Measurements from ENCODE around the gene MPZL3. TPM values are rescaled to one million over a fixed set of nuclear protein-coding genes. Genes with fewer than 3 reads are reported as not detected.

MPZL3 gene
- total and polyA plus RNA-seq, 2 experiments from 2014 or later: 0.92 to 2.9 TPM

DNA sequence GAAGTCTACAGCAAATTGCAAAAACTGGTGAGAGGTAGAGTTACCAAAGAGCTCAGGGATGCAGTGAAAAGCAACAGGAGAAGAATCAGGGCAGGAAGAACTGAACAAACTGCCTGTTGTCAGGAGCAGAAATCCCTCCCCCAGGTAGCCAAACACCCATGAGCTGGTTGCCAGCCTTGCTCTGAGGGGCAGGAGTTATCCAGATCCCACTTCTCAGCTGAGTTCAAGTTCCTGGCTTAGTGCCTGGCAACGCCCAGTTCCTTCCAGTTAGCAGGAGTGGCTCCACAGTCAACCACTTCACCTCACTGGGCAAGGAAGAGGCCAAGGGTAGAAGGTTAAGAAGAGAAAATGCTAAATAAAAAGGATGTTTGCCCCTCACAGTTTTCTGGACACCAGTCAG is 13.8 kb upstream of the MPZL3 start:
- DNase-seq (ENCODE audit: low spot score) (no peak), ATAC-seq (no peak)
- H3K36me3 Mint-ChIP-seq (ENCODE audit: low read depth): no peaks in the 10 kb centered on the region; the same call in 2 of the 3 replicates
- H2AFZ ChIP-seq: no peak overlapping the region
- H3K27ac ChIP-seq (ENCODE audit: low read depth): no peak overlapping the region
- H4K20me1 ChIP-seq (replicated peaks; ENCODE audit: insufficient read depth): no peaks in the 10 kb centered on the region
- peaks cover 31% of the 10 kb centered on the region for H3K4me1 Mint-ChIP-seq
- no peak overlapping the region for H3K4me2 ChIP-seq
- no peaks in the 10 kb centered on the region for H3F3A ChIP-seq (replicated peaks; ENCODE audit: low read depth)
- peaks cover 30% of the 10 kb centered on the region for H3K27me3 Mint-ChIP-seq (ENCODE audit: insufficient read depth, low read depth, poor library complexity)
- no peaks in the 10 kb centered on the region for H3K79me2 ChIP-seq (replicated peaks; ENCODE audit: insufficient read depth)
- H3K27me3 ChIP-seq (ENCODE audit: insufficient read depth): peaks cover 52% of the 10 kb centered on the region
- no peak overlapping the region for H3K27ac Mint-ChIP-seq
- TF ChIP-seq ZNF114 (CRISPR knock-in tag; IDR thresholded peaks at IDR 0.05) (no peak), POLR2AphosphoS5 (IDR thresholded peaks at IDR 0.05; ENCODE audit: low read depth) (no peak), NANOG (IDR thresholded peaks at IDR 0.05; ENCODE audit: borderline replicate concordance) (no peak), EZH2phosphoT487 (IDR thresholded peaks at IDR 0.05; ENCODE audit: unreplicated experiment) (no peak), EZH2 (IDR thresholded peaks at IDR 0.05; ENCODE audit: low read depth, unreplicated experiment) (no peak), ZNF331 (CRISPR knock-in tag; IDR thresholded peaks at IDR 0.05; ENCODE audit: low read depth) (no peak), CREB1 (CRISPR knock-in tag; IDR thresholded peaks at IDR 0.05; ENCODE audit: low read depth) (no peak), STAT1 (IDR thresholded peaks at IDR 0.05; ENCODE audit: unreplicated experiment) (no peak)
- TF ChIP-seq, protein P1, sequence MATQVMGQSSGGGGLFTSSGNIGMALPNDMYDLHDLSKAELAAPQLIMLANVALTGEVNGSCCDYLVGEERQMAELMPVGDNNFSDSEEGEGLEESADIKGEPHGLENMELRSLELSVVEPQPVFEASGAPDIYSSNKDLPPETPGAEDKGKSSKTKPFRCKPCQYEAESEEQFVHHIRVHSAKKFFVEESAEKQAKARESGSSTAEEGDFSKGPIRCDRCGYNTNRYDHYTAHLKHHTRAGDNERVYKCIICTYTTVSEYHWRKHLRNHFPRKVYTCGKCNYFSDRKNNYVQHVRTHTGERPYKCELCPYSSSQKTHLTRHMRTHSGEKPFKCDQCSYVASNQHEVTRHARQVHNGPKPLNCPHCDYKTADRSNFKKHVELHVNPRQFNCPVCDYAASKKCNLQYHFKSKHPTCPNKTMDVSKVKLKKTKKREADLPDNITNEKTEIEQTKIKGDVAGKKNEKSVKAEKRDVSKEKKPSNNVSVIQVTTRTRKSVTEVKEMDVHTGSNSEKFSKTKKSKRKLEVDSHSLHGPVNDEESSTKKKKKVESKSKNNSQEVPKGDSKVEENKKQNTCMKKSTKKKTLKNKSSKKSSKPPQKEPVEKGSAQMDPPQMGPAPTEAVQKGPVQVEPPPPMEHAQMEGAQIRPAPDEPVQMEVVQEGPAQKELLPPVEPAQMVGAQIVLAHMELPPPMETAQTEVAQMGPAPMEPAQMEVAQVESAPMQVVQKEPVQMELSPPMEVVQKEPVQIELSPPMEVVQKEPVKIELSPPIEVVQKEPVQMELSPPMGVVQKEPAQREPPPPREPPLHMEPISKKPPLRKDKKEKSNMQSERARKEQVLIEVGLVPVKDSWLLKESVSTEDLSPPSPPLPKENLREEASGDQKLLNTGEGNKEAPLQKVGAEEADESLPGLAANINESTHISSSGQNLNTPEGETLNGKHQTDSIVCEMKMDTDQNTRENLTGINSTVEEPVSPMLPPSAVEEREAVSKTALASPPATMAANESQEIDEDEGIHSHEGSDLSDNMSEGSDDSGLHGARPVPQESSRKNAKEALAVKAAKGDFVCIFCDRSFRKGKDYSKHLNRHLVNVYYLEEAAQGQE (IDR thresholded peaks at IDR 0.05; ENCODE audit: unreplicated experiment): no peak
- TF ChIP-seq, protein P2, sequence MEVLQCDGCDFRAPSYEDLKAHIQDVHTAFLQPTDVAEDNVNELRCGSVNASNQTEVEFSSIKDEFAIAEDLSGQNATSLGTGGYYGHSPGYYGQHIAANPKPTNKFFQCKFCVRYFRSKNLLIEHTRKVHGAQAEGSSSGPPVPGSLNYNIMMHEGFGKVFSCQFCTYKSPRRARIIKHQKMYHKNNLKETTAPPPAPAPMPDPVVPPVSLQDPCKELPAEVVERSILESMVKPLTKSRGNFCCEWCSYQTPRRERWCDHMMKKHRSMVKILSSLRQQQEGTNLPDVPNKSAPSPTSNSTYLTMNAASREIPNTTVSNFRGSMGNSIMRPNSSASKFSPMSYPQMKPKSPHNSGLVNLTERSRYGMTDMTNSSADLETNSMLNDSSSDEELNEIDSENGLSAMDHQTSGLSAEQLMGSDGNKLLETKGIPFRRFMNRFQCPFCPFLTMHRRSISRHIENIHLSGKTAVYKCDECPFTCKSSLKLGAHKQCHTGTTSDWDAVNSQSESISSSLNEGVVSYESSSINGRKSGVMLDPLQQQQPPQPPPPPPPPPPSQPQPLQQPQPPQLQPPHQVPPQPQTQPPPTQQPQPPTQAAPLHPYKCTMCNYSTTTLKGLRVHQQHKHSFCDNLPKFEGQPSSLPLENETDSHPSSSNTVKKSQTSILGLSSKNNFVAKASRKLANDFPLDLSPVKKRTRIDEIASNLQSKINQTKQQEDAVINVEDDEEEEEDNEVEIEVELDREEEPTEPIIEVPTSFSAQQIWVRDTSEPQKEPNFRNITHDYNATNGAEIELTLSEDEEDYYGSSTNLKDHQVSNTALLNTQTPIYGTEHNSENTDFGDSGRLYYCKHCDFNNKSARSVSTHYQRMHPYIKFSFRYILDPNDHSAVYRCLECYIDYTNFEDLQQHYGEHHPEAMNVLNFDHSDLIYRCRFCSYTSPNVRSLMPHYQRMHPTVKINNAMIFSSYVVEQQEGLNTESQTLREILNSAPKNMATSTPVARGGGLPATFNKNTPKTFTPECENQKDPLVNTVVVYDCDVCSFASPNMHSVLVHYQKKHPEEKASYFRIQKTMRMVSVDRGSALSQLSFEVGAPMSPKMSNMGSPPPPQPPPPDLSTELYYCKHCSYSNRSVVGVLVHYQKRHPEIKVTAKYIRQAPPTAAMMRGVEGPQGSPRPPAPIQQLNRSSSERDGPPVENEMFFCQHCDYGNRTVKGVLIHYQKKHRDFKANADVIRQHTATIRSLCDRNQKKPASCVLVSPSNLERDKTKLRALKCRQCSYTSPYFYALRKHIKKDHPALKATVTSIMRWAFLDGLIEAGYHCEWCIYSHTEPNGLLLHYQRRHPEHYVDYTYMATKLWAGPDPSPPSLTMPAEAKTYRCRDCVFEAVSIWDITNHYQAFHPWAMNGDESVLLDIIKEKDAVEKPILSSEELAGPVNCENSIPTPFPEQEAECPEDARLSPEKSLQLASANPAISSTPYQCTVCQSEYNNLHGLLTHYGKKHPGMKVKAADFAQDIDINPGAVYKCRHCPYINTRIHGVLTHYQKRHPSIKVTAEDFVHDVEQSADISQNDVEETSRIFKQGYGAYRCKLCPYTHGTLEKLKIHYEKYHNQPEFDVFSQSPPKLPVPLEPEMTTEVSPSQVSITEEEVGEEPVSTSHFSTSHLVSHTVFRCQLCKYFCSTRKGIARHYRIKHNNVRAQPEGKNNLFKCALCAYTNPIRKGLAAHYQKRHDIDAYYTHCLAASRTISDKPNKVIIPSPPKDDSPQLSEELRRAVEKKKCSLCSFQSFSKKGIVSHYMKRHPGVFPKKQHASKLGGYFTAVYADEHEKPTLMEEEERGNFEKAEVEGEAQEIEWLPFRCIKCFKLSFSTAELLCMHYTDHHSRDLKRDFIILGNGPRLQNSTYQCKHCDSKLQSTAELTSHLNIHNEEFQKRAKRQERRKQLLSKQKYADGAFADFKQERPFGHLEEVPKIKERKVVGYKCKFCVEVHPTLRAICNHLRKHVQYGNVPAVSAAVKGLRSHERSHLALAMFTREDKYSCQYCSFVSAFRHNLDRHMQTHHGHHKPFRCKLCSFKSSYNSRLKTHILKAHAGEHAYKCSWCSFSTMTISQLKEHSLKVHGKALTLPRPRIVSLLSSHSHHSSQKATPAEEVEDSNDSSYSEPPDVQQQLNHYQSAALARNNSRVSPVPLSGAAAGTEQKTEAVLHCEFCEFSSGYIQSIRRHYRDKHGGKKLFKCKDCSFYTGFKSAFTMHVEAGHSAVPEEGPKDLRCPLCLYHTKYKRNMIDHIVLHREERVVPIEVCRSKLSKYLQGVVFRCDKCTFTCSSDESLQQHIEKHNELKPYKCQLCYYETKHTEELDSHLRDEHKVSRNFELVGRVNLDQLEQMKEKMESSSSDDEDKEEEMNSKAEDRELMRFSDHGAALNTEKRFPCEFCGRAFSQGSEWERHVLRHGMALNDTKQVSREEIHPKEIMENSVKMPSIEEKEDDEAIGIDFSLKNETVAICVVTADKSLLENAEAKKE (CRISPR knock-in tag; IDR thresholded peaks at IDR 0.05): no peak
- TF ChIP-seq, protein P3, sequence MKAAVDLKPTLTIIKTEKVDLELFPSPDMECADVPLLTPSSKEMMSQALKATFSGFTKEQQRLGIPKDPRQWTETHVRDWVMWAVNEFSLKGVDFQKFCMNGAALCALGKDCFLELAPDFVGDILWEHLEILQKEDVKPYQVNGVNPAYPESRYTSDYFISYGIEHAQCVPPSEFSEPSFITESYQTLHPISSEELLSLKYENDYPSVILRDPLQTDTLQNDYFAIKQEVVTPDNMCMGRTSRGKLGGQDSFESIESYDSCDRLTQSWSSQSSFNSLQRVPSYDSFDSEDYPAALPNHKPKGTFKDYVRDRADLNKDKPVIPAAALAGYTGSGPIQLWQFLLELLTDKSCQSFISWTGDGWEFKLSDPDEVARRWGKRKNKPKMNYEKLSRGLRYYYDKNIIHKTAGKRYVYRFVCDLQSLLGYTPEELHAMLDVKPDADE (IDR thresholded peaks at IDR 0.05): no peak
- H3K4me3 ChIP-seq: no peak overlapping the region
- H3K4me1 ChIP-seq (ENCODE audit: insufficient read depth): peaks cover 25% of the 10 kb centered on the region
- no peaks in the 10 kb centered on the region for H3K36me3 ChIP-seq (ENCODE audit: insufficient read depth)
- H3K4me3 Mint-ChIP-seq: no peak overlapping the region
- no peaks in the 10 kb centered on the region for H3K9me3 Mint-ChIP-seq
- no peaks in the 10 kb centered on the region for H3K9me2 ChIP-seq (ENCODE audit: insufficient read depth)

Measured in GM23338 (cell line).